HepG2 (cell line): Measurements from ENCODE around the gene CFAP92. TPM values are rescaled to one million over a fixed set of nuclear protein-coding genes. Genes with fewer than 3 reads are reported as not detected.

ENCODE experiments used
- ATAC-seq: fragments of 200-7000 bp; cut with Tn5 transposase; 3 replicates; pipeline ENCODE4 v1.9.1; 2020; ENCODE audit warnings: mild to moderate bottlenecking, moderate library complexity
- BruUV-seq: library from RNA; stranded (reverse); fragments of 400-500 nt; replicated peaks from 2 replicates; lab custom pipeline; 2021; lab: Mats Ljungman, UMichigan
- CTCF ChIA-PET: fragments of 300-600 bp; formaldehyde crosslinking; extraction: SDS; loops from one replicate; lab custom pipeline; 2021; ENCODE audit warnings: low total read pairs, inconsistent platforms, low intra/inter-chr PET ratio; lab: Yijun Ruan, JAX
- POLR2A ChIA-PET: fragments of 350-600 bp; sonication (Branson Sonifier 250); formaldehyde crosslinking; loops from one replicate; lab custom pipeline; 2020; ENCODE audit warnings: antibody characterized with exemption, inconsistent platforms; lab: Yijun Ruan, JAX
- DNase-seq: peaks from one replicate; pipeline ENCODE4 v3.0.0-alpha.2; 2015; ENCODE audit warnings: low spot score
- FAIRE-seq: peaks from 3 replicates; lab custom pipeline; 2011; peaks lifted over from hg19 to GRCh38; lab: Jason Lieb, UNC
- H2AFZ ChIP-seq: one replicate; pipeline ENCODE4 v1.6.1; 2011; ENCODE audit warnings: low read length, inconsistent platforms
- H3K27ac ChIP-seq: fragments of 300-600 bp; 3 replicates; pipeline ENCODE4 v1.8.0; 2011; ENCODE audit warnings: mixed run types, mild to moderate bottlenecking, mixed read lengths, low read length, inconsistent platforms; ENCODE audit not compliant: insufficient read depth; ENCODE audit errors: extremely low read length
- H3K27me3 ChIP-seq, 2 experiments: fragments of 200-600 bp in 1 of 2; 2 replicates in 1 of 2; 3 replicates in 1 of 2; pipeline versions ENCODE4 v1.6.0 to v1.8.0; 2011; ENCODE audit warnings: low read length in 2 of 2, mild to moderate bottlenecking in 2 of 2, moderate library complexity in 2 of 2, inconsistent platforms in 1 of 2; ENCODE audit not compliant: insufficient read depth in 2 of 2, control insufficient read depth in 1 of 2
- H3K36me3 ChIP-seq, 2 experiments: fragments of 200-600 bp in 1 of 2; replicated peaks in 1 of 2; 2 replicates in 1 of 2; 3 replicates in 1 of 2; pipeline versions ENCODE4 v1.5.1 to v1.8.0; 2011; ENCODE audit warnings: low read length in 2 of 2, inconsistent platforms in 1 of 2; ENCODE audit not compliant: insufficient read depth in 2 of 2, control insufficient read depth in 1 of 2
- H3K4me1 ChIP-seq: 2 replicates; pipeline ENCODE4 v1.5.1; 2012; ENCODE audit warnings: low read length, inconsistent platforms; ENCODE audit not compliant: insufficient read depth
- H3K4me2 ChIP-seq: 2 replicates; pipeline ENCODE4 v1.6.0; 2011; ENCODE audit warnings: low read depth, low read length, inconsistent platforms
- H3K4me3 ChIP-seq, 3 experiments: fragments of 200-600 bp in 1 of 3; sonication (generic), shearing (Covaris generic) in 1 of 3; replicated peaks in 1 of 3; 2 replicates each; pipeline ENCODE4 v1.5.1; 2011 to 2016; ENCODE audit warnings: low read length in 3 of 3, inconsistent platforms in 2 of 3, low read depth in 2 of 3, mild to moderate bottlenecking in 2 of 3, control low read depth in 1 of 3, mixed read lengths in 1 of 3; ENCODE audit not compliant: insufficient read depth in 1 of 3
- H3K79me2 ChIP-seq: one replicate; pipeline ENCODE4 v1.6.1; 2011; ENCODE audit warnings: low read length, inconsistent platforms; ENCODE audit not compliant: insufficient read depth
- H3K9ac ChIP-seq: 2 replicates; pipeline ENCODE4 v1.6.0; 2011; ENCODE audit warnings: mild to moderate bottlenecking, low read depth, low read length, inconsistent platforms; ENCODE audit not compliant: insufficient read depth
- H3K9me3 ChIP-seq: 2 replicates; pipeline ENCODE4 v1.5.1; 2012; ENCODE audit warnings: mild to moderate bottlenecking, low read length
- H4K20me1 ChIP-seq: 2 replicates; pipeline ENCODE4 v1.6.0; 2011; ENCODE audit warnings: inconsistent platforms, mild to moderate bottlenecking, low read length, moderate library complexity; ENCODE audit not compliant: insufficient read depth
- AGO2 ChIP-seq: fragments of 200-400 bp; formaldehyde crosslinking; optimal IDR thresholded peaks from 2 replicates; pipeline ENCODE3; 2017; ENCODE audit warnings: mild to moderate bottlenecking, low read depth, low read length, moderate library complexity
- GATA4 ChIP-seq: sonication (generic); IDR thresholded peaks from 2 replicates; pipeline ENCODE4 v1.6.1; 2016; ENCODE audit warnings: antibody characterized with exemption, low read depth, borderline replicate concordance
- HINFP ChIP-seq: sonication (generic); formaldehyde crosslinking; IDR thresholded peaks from 2 replicates; pipeline ENCODE4 v1.4.0; 2020; ENCODE audit warnings: low read depth, mild to moderate bottlenecking, missing genetic modification reagents
- SMARCC2 ChIP-seq: fragments of 450-650 bp; IDR thresholded peaks from 2 replicates; pipeline ENCODE4 v1.6.1; 2017; ENCODE audit warnings: antibody characterized with exemption, mild to moderate bottlenecking
- ZFY ChIP-seq: sonication (generic); formaldehyde crosslinking; IDR thresholded peaks from 2 replicates; pipeline ENCODE4 v1.4.0; 2020; ENCODE audit warnings: missing genetic modification reagents
- ZNF33B ChIP-seq: sonication (generic); formaldehyde crosslinking; IDR thresholded peaks from 2 replicates; pipeline ENCODE4 v1.5.1; 2020; ENCODE audit warnings: mild to moderate bottlenecking, missing genetic modification reagents
- ZNF382 ChIP-seq: sonication (generic); formaldehyde crosslinking; IDR thresholded peaks from 2 replicates; pipeline ENCODE4 v1.5.0; 2020; ENCODE audit warnings: missing genetic modification reagents, mild to moderate bottlenecking, borderline replicate concordance
- ZNF407 ChIP-seq: sonication (generic); formaldehyde crosslinking; IDR thresholded peaks from one replicate; pipeline ENCODE4 v1.5.1; 2020; ENCODE audit warnings: mild to moderate bottlenecking, missing genetic modification reagents; ENCODE audit errors: not compliant biosample characterization
- ZNF414 ChIP-seq: sonication (generic); formaldehyde crosslinking; IDR thresholded peaks from 2 replicates; pipeline ENCODE4 v1.5.0; 2020; ENCODE audit warnings: missing genetic modification reagents
- ZNF569 ChIP-seq: sonication (generic); formaldehyde crosslinking; IDR thresholded peaks from 2 replicates; pipeline ENCODE4 v1.5.0; 2020; ENCODE audit warnings: mild to moderate bottlenecking, missing genetic modification reagents, moderate library complexity, borderline replicate concordance
- WGBS: methylation state at CpG from one replicate; pipeline ENCODE4 v1.1.6; 2017; ENCODE audit warnings: low lambda C conversion rate; 5-methylcytosine and 5-hydroxymethylcytosine counted together
- in situ Hi-C: cut with HindIII; loops from 2 replicates; pipeline ENCODE4 v1.10.0; 2017; ENCODE audit warnings: low pct_unique_long_range_greater_than_20kb; ENCODE audit not compliant: extremely low pct_ligation_motif_present
- intact Hi-C: fragments of 100-400 bp; cut with micrococcal nuclease; formaldehyde crosslinking; loops from one replicate; pipeline ENCODE4 v1.10.0; 2022; ENCODE audit not compliant: unreplicated experiment
- polyA plus RNA-seq, 8 experiments: library from polyadenylated mRNA; depleted of rRNA in 3 of 8; stranded (reverse) in 7 of 8; unstranded in 1 of 8; fragments of >200 nt; fragmentation: Illumina TruSeq in 4 of 8; extraction: Trizol in 4 of 8; gene quantifications; 2 replicates each; pipeline versions ENCODE4 v1.2.1 to v1.2.3, GENCODE V29; 2011 to 2016; ENCODE audit warnings: low read depth in 4 of 8, missing spikeins in 1 of 8, mixed read lengths in 1 of 8; ENCODE audit not compliant: insufficient read depth in 1 of 8
- total RNA-seq, 5 experiments: library from RNA; depleted of rRNA; stranded (reverse); fragments of >200 nt; fragmentation: Illumina TruSeq; extraction: Trizol; gene quantifications; 2 replicates each; pipeline ENCODE4 v1.2.3, GENCODE V29; 2016; ENCODE audit warnings: low read depth in 1 of 5

The CFAP92 gene
- total and polyA plus RNA-seq, 2 of the 13 experiments (the other 11 are each of a cell fraction or from before 2014, with no cell fraction given), result 0.18 to 0.46 TPM

GRCh38 chr3:128995737-128996136 lies 1.9 kb upstream of the CFAP92 start (continued):
- TF ChIP-seq GATA4, result no peak
- TF ChIP-seq ZNF33B, result no peak
- TF ChIP-seq ZNF569, result no peak
- no peak for TF ChIP-seq ZFY
- no peak for TF ChIP-seq SMARCC2
- TF ChIP-seq AGO2, result no peak

- intact Hi-C loops (no loop called here), in situ Hi-C loops (no loop called here)
- Histone ChIP-seq H3K27ac (no peak overlapping the region), H3K9me3 (no peaks in the 10 kb centered on the region), H4K20me1 (no peaks in the 10 kb centered on the region), H3K4me2 (no peak overlapping the region), H3K9ac (no peak overlapping the region), H3K27me3 (peaks cover 3 to 38% of the 10 kb centered on the region in 2 experiments), H3K4me3 (no peak overlapping the region), H3K4me1 (peaks cover 25% of the 10 kb centered on the region), H3K79me2 (no peaks in the 10 kb centered on the region), H3K36me3 (no peaks in the 10 kb centered on the region; a peak in 1 of 5 replicates), H2AFZ (no peak overlapping the region)
- FAIRE-seq, result no peak
- TF ChIP-seq ZNF382 (CRISPR knock-in tag) (no peak), HINFP (CRISPR knock-in tag) (no peak), ZNF414 (CRISPR knock-in tag) (no peak), ZNF407 (CRISPR knock-in tag) (no peak)
- DNase-seq, result no peak
- ATAC-seq, result no peak
- POLR2A ChIA-PET, result no interaction called here
- no TSS peak for BruUV-seq
- CTCF ChIA-PET, result no interaction called here
- WGBS, result 70% methylated on average over 13 of the region's 19 CpGs
These were observed 988 bp upstream of the CFAP92 start for GRCh38 chr3:128994581-128995546.
